ENCODE measurements around the gene MAU2. TPM values are rescaled to one million over a fixed set of nuclear protein-coding genes. Genes with fewer than 3 reads are reported as not detected.
A peak's percentile ranks its signal among the peaks of the same experiment; 100 is the strongest.

Gene MAU2
- total RNA-seq, 3 donors from 2014 or later = 49.8 to 71.1 (median 70.6) TPM

- no peaks in the 10 kb centered on the region for H3K9me3 ChIP-seq
- ATAC-seq (no peak), DNase-seq (no peak)
- intact Hi-C loops (cut with DNase I, micrococcal nuclease) = loop anchor here in 1 of 2 donors (10.0 kb wide), 1 partner anchor 133 kb away; no protein-coding TSS in a partner anchor
- no peak for TF ChIP-seq CTCF (IDR thresholded peaks at IDR 0.05)
- H3K4me3 ChIP-seq = no peak overlapping the region
- H3K4me1 ChIP-seq (ENCODE audit: low read depth) = peaks cover 9% of the 10 kb centered on the region
- H3K36me3 ChIP-seq (ENCODE audit: low read depth) = no peaks in the 10 kb centered on the region
Measured at GRCh38 chr19:19362075-19362474, 41.4 kb downstream of the MAU2 start.

GRCh38 chr19:19366434-19367396, 46.1 kb downstream of the MAU2 start:
- DNase-seq = peak; percentile 83 to 88 (median 86)
- no peak overlapping the region for H3K4me3 ChIP-seq
- peak; percentile 92 for ATAC-seq
- intact Hi-C loops (cut with DNase I, micrococcal nuclease) = loop anchor here (5.0 to 10.0 kb wide), 2 partner anchors 126 to 128 kb away; no protein-coding TSS in a partner anchor
- H3K9me3 ChIP-seq = no peaks in the 10 kb centered on the region
- TF ChIP-seq CTCF (IDR thresholded peaks at IDR 0.05) = peak; percentile 88
- peaks cover 9% of the 10 kb centered on the region for H3K4me1 ChIP-seq (ENCODE audit: low read depth)
- no peaks in the 10 kb centered on the region for H3K36me3 ChIP-seq (ENCODE audit: low read depth)

- H3K4me3 ChIP-seq = no peak overlapping the region
- no peaks in the 10 kb centered on the region for H3K9me3 ChIP-seq
- H3K36me3 ChIP-seq (ENCODE audit: low read depth) = no peaks in the 10 kb centered on the region
- no peak for ATAC-seq
- peaks cover 14% of the 10 kb centered on the region for H3K4me1 ChIP-seq (ENCODE audit: low read depth)
- no peak for TF ChIP-seq CTCF (IDR thresholded peaks at IDR 0.05)
- intact Hi-C loops (cut with DNase I, micrococcal nuclease) = loop anchor here (5.0 to 10.0 kb wide), 2 partner anchors 124 to 127 kb away; no protein-coding TSS in a partner anchor
- no peak for DNase-seq
Measured at GRCh38 chr19:19368087-19368486, 47.5 kb downstream of the MAU2 start.

DNA sequence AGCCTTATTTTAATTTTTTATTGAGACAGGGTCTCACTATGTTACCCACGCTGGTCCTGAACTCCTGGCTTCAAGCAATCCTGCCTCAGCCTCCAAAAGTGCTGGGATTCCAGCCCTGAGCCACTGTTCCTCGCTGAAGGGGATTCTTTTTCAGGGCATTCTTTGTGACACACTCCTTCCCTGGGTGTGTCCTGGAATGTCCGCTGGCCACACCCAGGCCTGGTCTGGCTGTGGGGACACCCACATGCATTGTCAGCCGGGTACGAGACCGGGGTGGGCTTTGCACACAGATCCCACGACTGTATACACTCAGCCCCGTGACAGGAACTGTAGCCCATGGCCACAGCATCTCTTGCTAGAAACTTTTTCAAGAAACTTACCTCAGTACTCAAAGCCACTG, 50.4 kb downstream of the MAU2 start:
- intact Hi-C loops (cut with DNase I, micrococcal nuclease) = no loop called here
- Histone ChIP-seq H3K4me3 (no peak overlapping the region), H3K9me3 (no peaks in the 10 kb centered on the region), H3K4me1 (ENCODE audit: low read depth) (peaks cover 21% of the 10 kb centered on the region), H3K36me3 (ENCODE audit: low read depth) (no peaks in the 10 kb centered on the region)
- no peak for ATAC-seq
- TF ChIP-seq CTCF (IDR thresholded peaks at IDR 0.05) = no peak
- DNase-seq = no peak

DNA sequence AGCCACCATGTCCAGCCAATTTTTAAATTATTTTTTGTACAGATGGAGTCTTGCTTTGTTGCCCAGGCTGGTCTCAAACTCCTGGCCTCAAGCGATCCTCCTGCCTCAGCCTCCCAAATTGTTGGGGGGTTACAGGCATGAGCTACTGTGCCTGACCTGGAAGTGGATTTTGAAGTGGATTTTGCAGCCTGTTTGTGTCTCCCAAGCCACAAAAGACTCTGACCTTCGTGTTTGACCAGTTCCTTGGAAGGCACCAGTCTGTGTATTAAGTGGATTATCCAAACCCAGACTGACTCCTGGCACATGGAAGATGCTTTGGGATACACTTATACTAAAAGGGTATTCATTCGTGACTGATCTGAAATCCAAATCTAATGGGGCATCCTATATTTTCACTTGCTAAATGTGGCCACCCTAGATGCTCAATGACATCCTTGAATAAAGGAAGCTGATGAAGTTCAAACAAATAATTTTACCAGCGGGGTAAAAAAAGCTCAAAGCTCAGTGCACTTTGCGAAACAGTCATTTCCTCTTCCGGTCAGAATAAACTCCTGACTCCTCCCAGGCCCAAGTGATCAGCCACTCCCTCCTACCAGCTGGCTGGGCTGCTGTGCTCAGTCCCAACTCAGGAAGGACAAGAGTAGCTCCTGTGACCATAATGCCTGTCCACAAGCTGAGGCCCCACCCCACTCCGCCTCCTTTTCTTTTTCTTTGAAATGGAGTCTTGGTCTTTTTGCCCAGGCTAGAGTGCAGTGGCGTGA, 52.2 kb downstream of the MAU2 start:
- H3K4me1 ChIP-seq (ENCODE audit: low read depth) = peaks cover 27% of the 10 kb centered on the region
- ATAC-seq (peak; percentile 94), DNase-seq (peak; percentile 83 to 89 (median 87))
- no peaks in the 10 kb centered on the region for H3K9me3 ChIP-seq
- intact Hi-C loops (cut with DNase I, micrococcal nuclease) = no loop called here
- no peaks in the 10 kb centered on the region for H3K36me3 ChIP-seq (ENCODE audit: low read depth)
- H3K4me3 ChIP-seq = no peak overlapping the region
- no peak for TF ChIP-seq CTCF (IDR thresholded peaks at IDR 0.05)

All from mucosa of descending colon (tissue), 3 donors.